GM12872 (cell line): ENCODE data around the gene FAAP24.

Source experiments
- TF ChIP-seq, protein P1 (sequence below): IDR thresholded peaks from 3 replicates; pipeline ENCODE4 v1.5.1; 2011; ENCODE audit warnings: low read depth, mild to moderate bottlenecking, low read length, moderate library complexity; ENCODE audit not compliant: insufficient read depth

The FAAP24 gene

DNA sequence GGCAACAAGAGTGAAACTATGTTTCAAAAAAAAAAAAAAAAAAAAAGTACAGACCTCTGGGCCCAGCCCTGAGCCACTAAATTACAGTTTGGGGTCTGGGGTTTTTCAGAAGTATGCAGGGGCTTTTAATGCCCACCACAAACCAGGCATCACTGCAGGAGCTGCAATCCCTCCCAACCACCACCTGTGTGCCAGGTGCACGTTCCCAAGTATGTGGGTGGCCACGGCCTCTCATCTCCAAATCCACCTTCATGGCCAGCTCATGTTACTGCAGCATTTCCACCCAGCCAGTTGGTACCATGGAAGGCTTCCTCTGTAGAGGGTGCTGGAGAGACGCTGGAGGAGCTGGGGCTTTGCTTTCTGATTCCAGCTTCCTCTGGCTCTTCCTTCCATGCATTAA is 26.8 kb upstream of the FAAP24 start:
- TF ChIP-seq, protein P1, sequence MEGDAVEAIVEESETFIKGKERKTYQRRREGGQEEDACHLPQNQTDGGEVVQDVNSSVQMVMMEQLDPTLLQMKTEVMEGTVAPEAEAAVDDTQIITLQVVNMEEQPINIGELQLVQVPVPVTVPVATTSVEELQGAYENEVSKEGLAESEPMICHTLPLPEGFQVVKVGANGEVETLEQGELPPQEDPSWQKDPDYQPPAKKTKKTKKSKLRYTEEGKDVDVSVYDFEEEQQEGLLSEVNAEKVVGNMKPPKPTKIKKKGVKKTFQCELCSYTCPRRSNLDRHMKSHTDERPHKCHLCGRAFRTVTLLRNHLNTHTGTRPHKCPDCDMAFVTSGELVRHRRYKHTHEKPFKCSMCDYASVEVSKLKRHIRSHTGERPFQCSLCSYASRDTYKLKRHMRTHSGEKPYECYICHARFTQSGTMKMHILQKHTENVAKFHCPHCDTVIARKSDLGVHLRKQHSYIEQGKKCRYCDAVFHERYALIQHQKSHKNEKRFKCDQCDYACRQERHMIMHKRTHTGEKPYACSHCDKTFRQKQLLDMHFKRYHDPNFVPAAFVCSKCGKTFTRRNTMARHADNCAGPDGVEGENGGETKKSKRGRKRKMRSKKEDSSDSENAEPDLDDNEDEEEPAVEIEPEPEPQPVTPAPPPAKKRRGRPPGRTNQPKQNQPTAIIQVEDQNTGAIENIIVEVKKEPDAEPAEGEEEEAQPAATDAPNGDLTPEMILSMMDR, result no peak

DNA sequence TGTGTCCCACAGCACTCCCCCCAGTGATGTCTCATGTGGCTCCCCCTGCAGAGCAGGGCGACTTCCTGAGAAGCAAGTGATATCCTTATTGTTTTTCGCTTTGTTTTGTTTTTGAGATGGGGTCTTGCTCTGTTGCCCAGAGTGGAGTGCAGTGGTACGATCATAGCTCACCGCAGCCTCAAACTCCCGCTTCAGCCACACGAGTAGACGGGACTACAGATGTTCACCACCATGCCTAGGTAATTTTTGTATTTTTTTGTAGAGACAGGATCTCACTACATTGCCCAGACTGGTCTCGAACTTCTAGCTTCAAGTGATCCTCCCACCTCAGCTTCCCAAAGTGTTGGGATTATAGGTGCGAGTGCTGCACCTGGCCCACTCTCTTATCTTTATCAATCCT is 5.3 kb upstream of the FAAP24 start:
- TF ChIP-seq, protein P1, result no peak

DNA sequence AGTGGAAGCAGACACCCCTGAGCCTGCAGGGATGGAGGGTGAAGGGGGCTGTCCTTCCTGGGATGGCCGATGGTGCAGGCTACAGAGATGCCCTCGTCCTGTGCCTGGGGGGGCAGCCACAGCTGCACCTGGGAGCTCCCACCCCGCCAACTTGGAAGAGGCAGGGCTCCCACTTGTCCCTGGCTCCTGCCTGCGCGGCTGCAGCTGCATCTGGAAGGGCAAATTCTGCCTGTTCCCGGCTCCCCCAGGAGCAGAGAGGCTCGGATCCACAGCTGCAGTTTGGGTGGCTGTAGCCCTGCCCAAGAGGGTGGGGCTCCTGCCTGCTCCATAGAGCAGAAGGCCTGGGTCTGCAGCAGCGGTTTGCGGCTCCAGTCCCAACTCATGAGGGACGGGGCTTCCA is 2.5 kb upstream of the FAAP24 start:
- TF ChIP-seq, protein P1, result no peak

- TF ChIP-seq, protein P1, result no peak
Observed at GRCh38 chr19:32971012-32971595, 938 bp upstream of the FAAP24 start.

DNA sequence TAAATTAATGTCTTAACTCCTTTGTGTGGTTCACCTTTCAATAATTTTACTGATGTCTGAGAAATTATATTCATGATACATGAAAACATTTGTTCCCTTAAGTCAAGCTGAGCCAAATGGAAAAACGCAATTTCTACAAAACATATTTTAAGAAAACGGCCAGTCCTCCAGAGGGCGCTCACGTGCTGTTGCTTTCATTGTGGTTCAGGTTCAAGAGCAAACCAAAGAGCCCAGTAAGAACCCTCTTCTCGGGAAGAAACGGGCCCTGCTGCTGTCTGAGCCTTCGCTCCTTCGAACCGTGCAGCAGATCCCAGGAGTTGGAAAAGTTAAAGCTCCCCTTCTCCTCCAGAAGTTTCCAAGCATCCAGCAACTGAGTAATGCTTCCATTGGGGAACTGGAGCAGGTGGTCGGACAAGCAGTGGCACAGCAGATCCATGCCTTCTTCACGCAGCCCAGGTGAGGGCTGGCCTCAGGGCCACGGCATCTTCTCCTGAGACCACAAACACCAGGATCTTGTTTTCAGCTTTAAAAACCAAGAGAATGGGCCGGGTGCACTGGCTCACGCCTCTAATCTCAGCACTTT is 4.3 kb downstream of the FAAP24 start:
- TF ChIP-seq, protein P1, result peak; percentile 81

GRCh38 chr19:32977280-32977679 is 5.2 kb downstream of the FAAP24 start:
- TF ChIP-seq, protein P1, result no peak

GRCh38 chr19:32988724-32989123 is 16.7 kb downstream of the FAAP24 start:
- TF ChIP-seq, protein P1, result no peak
